Activated T-helper 1 cell treated with anti-CD3 and anti-CD28 coated beads, Interleukin-2, amount 50 U/mL, for 16 hours (primary cell): ENCODE measurements around the gene CMPK2.
A peak's percentile ranks its signal among the peaks of the same experiment; 100 is the strongest.
"Not testable (repeated sequence)": the region's sequence is repeated elsewhere in the genome, so short reads cannot be mapped to it uniquely, and the experiment has no call there.

Experiments
- DNase-seq, 2 donors: peaks; one replicate each; pipeline ENCODE4 v3.0.0-alpha.2; 2020; ENCODE audit warnings: low read depth in 1 of 2, low spot score in 1 of 2

CMPK2 gene, protein sequence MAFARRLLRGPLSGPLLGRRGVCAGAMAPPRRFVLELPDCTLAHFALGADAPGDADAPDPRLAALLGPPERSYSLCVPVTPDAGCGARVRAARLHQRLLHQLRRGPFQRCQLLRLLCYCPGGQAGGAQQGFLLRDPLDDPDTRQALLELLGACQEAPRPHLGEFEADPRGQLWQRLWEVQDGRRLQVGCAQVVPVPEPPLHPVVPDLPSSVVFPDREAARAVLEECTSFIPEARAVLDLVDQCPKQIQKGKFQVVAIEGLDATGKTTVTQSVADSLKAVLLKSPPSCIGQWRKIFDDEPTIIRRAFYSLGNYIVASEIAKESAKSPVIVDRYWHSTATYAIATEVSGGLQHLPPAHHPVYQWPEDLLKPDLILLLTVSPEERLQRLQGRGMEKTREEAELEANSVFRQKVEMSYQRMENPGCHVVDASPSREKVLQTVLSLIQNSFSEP

DNA sequence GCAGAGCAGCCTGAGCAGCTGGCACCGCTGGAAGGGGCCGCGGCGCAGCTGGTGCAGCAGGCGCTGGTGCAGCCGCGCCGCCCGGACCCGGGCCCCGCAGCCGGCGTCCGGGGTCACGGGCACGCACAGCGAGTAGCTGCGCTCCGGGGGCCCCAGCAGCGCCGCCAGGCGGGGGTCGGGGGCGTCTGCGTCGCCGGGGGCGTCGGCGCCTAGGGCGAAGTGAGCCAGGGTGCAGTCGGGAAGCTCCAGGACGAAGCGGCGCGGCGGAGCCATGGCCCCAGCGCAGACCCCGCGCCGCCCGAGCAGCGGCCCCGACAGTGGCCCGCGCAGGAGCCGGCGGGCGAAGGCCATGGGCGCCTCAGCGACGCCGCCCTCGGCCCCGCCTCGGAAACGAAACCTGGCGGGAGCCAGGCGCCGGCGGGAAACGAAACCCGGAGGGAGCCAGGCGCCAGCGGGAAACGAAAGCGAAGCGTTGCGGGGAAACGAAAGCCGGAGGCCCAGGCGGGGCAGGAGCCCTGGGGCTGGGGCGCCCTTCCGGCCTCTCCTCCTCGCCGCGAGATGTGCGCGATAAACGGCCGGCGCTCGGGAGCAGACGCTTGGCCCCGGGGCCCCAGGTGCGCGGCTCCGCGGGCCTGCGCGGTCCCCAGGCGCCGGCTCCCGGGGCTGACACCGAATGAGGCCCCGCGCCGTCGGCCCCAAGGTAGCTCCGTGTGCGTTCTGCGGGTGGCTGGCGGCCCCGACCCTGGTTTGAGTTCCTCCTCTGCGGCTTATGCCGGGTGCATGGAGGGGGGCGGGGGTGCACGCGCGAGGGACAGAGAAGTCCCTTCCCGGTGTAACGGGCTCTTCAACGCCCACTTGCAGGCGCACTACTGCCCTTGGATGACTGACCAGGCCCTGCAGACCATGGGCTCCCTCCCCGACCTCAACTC is at the start of gene CMPK2:
CMPK2 (minus strand) TSS at position 562 of the 929 bp plus-strand sequence; CDS start at position 351, 211 bp downstream.
- DNase-seq = peak; percentile 55 to 69

DNA sequence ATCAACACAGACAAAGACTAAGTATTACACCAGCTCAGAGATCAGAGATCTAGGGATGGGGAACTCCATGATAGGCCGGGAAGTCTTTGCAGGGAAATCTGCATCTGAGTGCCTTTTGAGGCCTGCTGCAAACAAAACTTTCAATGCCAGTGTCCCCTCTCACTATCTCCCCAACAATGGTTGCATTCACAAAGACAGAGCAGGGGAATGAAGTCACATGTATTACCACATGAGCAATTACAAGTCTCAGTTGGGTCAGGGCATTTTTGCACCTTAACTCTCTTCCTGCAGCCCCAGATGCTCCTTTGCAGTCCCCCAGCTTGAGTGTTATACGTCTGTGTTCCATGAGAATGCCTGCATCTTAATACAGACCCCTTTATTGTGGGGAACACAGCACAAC is 49.7 kb upstream of the CMPK2 start:
- DNase-seq = no peak

DNA sequence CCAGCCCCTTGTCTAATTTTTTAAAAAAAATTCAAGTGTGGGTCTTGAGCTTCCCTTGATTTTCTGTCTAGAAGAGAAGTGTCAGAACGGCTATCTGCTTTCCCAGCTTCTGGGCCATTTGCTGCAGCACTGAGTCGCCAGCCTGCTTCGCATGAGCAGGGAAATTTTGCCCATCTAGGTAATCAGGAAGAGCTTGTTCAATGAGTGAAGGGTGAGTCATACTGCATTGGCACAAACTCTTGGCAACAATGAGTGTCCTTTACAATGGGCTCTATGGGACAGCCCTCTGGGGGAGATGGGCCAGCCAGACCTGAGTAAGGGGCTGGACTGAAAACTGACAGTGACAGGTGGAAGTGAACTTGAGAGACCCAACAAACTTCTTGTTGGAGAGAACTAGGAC is 49.1 kb upstream of the CMPK2 start:
- no peak for DNase-seq

DNA sequence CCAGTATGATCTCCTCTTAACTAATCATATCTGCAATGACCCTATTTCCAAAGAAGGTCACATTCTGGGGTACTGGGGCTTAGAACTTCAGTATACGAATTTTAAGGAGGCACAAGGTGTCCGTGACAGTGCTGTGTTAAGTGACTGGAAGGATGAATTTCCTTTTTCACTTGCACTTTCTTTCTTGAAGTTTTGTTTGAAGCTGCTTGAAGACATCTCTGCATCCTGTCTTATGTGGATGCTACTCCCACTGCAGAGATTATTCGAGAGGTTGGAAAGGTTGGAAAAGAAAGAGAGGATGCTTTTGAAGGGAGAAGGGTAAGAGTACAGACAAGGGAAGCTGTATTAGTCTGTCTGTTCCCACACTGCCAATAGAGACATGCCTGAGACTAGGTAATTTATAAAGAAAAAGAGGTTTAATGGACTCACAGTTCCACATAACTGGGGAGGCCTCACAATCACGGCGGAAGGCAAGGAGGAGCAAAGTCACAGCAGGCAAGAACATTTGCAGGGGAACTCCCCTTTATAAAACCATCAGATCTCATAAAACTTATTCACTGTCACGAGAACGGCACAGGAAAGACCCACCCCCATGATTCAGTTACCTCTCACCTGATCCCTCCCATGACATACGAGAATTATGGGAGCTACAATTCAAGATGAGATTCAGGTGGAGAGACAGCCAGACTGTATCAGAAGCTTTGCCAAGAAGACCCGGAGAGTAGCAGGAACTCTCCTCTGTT is 47.9 kb upstream of the CMPK2 start:
- peak in 1 of 2 donors; percentile 39 for DNase-seq

DNA sequence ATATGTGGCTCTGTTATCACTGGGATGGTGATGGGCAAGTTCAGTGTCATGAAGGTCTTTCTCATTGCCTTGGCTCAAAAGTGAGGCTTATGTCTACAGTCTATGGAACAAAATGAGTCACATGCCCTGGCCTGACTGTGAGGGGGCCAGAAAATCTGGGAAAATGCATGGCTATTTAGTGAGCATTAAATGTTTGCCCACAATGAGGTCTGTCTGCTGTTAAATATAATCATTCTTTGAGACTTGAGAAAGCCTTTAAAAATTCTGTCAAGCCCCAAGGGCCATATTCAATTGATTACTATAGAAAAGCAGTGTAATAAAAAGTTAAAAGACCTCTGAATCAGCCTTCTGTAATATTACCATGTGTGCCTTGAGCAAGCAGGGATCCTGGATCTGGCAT is 46.0 kb upstream of the CMPK2 start:
- no peak for DNase-seq

DNA sequence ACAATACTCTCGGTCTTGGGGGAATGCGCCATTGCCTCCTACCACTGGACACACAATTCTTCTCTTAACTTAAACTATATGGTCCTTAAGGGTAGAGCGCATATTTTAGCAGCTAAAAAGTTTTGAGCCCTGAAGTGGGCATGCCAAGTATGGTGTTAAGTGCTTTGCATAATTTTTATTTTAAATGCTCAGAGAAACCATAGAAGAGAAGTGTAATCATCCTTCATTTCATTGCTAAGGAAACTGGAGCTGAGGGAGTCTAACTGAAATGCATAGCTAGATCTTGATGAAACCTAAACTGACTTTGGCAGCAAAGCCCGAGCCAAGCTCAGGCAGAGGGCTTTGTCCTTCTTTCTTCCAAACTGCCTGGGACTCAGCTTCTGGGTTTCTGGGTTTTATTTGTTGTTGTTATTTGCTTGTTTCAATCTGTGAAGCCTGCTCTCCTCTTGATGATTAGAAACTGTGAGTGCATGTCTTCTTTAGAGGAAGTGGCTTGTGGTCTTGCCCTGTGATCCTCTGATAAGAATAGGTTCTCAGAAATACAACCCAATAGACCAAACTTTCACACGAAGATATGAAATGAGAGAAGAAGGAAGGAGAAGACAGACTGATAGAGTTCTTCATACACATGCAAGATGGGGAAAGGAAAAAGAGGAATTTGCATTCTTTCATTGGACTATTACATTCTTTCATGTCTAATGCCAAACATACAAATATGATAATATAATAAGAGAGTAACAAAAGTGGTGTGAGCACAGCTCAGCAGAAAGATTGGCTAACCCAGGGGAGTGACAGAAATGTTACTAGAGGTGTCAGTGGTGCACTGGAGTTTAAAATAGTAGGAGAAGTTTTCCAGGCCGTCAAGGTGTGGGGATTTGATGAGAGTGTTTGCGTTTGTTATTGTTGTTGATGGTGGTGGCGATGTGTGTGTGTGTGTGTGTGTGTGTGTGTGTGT is 44.0 kb upstream of the CMPK2 start:
- no peak for DNase-seq

DNA sequence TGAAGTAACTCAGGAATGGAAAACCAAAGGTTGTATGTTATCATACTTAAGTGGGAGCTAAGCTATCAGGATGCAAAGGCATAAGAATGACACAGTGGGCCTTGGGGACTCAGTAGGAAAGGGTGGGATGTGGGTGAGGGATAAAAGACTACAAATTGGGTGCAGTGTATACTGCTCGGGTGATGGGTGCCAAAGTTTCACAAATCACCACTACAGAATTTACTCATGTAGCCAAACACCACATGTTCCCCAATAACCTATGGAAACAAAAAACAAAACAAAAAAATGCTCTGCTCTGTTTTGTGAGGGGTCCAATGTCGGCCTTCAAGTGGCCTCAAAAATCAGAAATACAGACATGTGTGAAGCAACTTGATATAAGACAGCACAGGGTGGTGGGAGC is 42.6 kb upstream of the CMPK2 start:
- no peak for DNase-seq

DNA sequence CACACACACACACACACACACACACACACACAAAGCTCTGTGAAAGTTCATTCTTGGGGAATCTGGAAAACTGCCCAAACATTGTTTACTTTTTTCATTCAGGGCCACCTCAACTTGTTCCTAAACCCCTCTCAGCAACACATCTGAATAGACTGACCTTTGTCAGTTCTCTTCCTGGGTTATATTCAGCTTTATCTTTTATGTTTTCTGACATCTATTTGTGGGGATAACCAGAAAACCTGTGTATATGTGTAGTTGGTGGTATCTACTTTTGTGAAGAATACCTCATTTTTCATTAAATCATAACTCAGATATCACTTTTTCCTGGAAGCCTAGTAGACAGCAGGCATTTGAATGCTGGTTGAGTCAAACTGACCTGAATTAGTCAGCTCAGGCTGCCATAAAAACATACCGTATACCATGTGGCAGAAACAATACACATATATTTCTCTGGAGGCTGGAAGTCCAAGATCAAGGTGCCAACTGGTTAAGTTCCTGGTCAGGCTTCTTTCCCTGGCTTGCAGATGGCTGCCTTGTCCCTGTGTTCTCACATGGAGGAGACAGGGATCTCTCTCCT is 40.5 kb upstream of the CMPK2 start:
- DNase-seq = no peak

DNA sequence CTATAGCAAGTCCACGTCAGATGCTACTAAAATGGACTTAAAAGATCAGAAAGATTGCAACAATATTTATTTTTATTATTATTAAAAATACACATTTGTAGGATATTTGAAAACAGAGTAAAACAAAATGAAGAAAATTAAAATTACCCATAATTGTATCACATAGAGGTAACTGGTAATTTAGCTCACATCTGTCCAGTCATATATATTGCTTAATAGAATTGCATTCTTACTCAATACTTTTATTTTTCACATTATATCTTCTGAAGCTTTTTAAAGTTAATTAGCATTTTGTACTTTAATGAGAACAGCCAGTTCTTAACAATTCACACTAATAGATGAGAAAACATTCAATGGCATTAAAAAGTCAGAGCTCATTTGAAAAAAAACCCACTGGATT is 40.0 kb upstream of the CMPK2 start:
- no peak for DNase-seq

DNA sequence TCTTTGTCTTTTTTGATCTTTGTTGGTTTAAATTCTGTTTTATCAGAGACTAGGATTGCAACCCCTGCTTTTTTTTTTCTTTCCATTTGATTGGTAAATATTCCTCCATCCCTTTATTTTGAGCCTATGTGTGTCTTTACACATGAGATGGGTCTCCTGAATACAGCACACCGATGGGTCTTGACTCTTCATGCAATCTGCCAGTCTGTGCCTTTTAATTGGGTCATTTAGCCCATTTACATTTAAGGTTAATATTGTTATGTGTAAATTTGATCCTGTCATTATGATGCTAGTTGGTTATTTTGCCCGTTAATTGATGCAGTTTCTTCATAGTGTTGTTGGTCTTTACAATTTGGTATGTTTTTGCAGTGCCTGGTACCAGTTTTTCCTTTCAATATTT is 36.9 kb upstream of the CMPK2 start:
- DNase-seq = not testable (repeated sequence)

DNA sequence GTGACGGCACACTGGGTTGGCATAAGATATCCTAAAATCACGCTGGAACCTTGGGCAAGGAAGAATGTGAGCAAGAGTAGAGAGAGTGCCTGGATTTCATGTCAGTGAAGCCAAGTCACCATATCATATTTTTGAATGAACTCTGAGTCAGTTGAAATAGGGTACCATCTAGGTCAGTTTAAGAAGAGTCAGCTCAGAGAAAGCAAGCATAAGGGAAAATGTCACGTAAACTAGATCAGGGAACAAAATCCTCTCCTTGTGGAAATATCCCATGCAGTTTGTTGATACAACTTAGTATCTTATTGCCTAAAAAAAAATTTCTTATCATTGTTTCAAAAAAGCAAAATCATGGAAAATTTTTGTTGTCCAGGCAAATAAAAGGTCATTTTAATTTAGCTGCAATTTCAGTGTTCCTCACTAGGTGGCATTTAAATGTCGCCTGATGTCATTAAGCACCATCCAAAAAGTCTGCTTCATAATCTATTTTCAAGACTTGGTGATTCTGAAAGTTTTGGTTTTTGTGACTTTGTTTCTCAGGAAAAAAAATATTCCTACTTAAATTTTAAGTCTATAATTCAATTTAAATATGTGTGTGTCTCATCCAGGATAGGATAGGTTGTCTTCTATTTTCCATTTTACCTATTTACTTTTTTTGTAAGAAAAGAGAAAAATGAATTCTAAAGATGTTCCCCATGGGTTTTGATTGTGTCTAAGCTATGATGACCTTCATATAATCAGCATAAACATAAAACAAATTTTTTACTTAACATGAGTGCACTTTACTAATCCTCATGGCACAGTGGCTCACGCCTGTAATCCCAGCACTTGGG is 31.4 kb upstream of the CMPK2 start:
- no peak for DNase-seq

DNA sequence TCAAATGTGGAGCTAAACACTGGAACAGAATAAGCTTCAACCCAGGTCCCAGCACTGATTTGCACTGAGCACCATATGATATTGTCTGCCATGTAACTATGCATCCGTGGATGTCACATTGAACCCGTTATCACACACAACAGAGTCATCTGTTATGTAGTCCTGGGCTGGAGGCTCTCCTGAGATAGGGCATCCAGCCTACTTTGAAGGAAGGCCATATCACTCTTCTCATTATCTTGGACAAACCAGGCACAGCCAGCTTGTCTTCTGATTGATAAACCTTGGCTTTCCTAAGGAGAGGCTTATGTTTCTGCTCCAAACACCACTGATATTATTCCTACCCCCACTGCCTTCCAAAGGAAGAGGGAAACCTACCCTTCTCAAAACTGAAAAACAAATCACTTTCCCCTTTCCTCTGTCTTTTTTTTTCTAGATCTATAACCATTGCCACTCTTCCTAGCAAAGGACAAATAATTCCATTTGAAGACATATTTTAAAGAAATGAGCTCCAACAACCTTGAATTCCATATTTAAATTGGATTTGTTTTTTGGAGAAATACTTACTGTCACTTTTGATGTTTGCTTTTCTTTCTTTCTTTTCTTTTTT is 28.3 kb upstream of the CMPK2 start:
- no peak for DNase-seq

DNA sequence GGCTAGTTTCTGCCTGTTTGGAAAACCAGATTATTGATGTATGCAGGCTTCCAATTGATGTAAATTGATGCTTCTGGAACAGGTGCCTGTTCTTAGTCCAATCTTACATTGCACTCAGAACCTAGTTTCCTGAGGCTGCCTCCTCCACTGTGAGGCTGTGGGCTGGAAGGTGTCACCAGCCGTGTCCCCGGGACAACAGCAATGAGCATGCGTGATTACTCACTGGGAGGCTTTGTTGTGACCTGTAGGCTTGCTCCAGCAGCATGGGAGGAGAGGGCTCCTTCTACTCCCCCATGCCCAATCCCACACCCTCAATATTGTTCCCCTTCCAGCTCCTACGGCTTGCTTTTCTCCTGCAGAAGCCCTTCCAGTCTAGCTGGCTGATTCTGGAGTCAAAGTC is 23.0 kb upstream of the CMPK2 start:
- no peak for DNase-seq

DNA sequence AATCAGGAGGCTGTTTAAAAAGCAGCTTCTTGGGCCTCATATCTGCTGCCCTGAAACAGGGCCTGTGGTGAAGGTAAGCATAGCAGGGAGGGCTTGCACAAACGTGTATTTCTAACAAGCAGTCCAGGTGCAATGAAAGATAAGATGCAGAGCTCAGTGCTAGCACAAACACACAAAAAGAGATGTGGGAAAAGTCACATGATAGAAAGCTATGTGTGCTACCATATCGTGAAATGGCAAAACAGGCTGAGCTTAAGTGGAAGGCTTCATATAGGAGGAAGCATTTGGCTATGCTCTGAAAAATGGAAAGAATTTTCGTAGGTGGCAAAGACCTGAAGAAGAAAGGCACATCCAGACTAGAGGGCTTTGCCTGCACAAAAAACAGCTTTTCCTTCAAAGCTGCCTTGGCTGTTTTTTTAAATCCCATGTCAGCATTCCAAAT is 22.1 kb upstream of the CMPK2 start:
- no peak for DNase-seq

DNA sequence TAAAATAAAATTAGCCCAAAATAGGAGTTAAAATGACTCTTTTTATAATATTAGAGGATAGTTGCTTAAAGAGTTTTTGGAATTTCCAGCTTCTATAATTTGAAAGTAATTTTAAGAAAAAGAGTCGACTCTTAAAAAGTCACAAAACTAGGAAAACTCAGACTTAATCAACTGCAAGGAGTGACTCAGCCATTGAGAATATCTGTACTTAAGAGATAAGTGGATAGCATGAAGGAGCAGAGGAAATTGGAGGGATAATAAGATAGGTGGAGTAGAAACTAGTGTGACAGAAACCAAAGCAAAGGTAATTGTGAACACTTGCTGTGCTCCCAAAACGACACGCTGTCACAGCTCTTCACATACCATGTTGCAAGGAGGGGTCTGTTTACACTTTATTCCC is 20.3 kb upstream of the CMPK2 start:
- no peak for DNase-seq

DNA sequence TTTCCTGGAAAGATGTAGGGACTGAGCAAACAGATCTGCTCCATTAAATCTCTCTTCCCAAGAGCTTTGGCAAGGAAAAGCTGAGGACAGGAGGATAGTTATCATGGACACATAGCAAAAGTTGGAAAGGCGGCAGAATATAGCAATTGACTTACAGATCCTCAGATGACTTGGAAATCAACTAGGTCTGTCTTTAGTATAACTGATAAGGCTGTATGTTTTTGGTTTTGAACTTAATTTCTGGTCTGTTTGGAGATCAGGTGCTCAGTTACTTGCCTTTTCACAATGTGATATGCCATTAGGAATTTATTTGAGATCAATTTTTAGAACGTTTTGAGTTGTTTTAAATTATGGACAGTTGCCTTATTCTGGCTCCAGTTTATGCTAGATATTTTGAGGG is 19.8 kb upstream of the CMPK2 start:
- no peak for DNase-seq

DNA sequence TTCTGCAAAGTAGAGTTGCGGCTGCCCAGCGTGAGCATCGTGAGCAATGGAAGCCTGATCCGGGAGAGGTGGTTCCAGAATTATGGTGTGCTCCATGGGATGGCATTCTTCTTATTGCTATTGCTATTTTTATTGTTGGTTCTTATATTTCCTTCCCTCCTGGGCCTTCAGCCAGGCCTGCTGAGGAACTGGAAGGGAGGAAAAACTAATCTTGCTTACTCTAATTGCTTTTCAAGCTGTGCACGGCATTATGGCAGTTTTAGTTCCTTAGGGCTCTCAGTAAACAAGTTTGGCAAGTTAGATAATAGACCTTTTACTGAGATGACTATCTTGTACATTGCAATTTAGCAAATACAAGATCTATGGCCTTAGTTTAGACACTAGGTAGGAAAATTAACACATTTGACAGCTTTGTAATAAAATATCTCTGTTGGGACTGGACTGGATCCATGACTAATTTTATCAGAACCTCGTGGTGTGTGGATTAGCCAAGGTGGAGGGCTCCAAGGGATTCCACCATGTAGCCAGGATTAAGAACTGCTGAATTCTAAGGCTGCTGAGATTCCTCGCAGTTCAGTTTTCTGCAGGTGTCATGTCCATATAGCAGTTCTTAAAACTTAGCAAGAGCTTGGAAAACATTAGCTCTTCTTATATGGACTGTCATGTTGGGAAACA is 17.9 kb upstream of the CMPK2 start:
- no peak for DNase-seq

DNA sequence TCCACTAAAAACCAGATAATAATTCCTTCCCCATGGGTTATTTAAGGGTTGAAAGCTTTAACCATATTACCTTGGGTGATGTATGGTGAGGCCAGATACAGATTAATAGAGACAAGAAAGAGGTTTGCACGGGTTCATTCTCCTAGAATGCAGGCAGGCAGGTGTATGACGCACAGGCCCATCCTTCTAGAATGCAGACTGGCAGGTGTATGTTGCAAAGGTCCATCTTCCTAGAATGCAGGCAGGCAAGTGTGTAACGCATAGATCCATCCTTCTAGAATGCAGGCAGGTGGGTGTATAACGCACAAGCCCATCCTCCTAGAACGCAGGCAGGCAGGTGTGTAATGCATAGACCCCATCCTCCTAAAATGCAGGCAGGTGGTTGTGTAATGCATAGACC is 15.8 kb upstream of the CMPK2 start:
- DNase-seq = no peak
